HEK293T (cell line): ENCODE results near the gene CA11.

Experiments
- ARNT ChIP-seq: fragments of 450-650 bp; IDR thresholded peaks from 2 replicates; pipeline ENCODE4 v1.6.1; 2017; ENCODE audit warnings: mild to moderate bottlenecking
- BHLHE40 ChIP-seq: fragments of 450-650 bp; IDR thresholded peaks from 2 replicates; pipeline ENCODE4 v1.6.1; 2016; ENCODE audit warnings: mild to moderate bottlenecking, moderate library complexity, borderline replicate concordance
- CTBP1 ChIP-seq: fragments of 450-650 bp; IDR thresholded peaks from 2 replicates; pipeline ENCODE4 v1.6.1; 2016; ENCODE audit warnings: borderline replicate concordance
- ELF4 ChIP-seq: fragments of 450-650 bp; IDR thresholded peaks from 2 replicates; pipeline ENCODE4 v1.6.1; 2017; ENCODE audit warnings: antibody characterized with exemption
- FOXA1 ChIP-seq: fragments of 450-650 bp; IDR thresholded peaks from 2 replicates; pipeline ENCODE4 v1.6.1; 2016; ENCODE audit warnings: mild to moderate bottlenecking
- FOXK2 ChIP-seq: fragments of 450-650 bp; IDR thresholded peaks from 2 replicates; pipeline ENCODE4 v1.6.1; 2016; ENCODE audit warnings: mild to moderate bottlenecking
- FOXM1 ChIP-seq: fragments of 450-650 bp; IDR thresholded peaks from 2 replicates; pipeline ENCODE4 v1.6.1; 2017; ENCODE audit warnings: mild to moderate bottlenecking, borderline replicate concordance
- HDGF ChIP-seq: fragments of 450-650 bp; IDR thresholded peaks from 2 replicates; pipeline ENCODE4 v1.6.1; 2017; ENCODE audit warnings: antibody characterized with exemption, borderline replicate concordance
- NFRKB ChIP-seq: fragments of 450-650 bp; IDR thresholded peaks from 2 replicates; pipeline ENCODE4 v1.6.1; 2016; ENCODE audit warnings: mild to moderate bottlenecking, moderate library complexity
- SP1 ChIP-seq: fragments of 450-650 bp; IDR thresholded peaks from 2 replicates; pipeline ENCODE4 v1.6.1; 2017
- SUZ12 ChIP-seq: fragments of 450-650 bp; IDR thresholded peaks from 2 replicates; pipeline ENCODE4 v1.6.1; 2016; ENCODE audit warnings: mild to moderate bottlenecking
- TF ChIP-seq, protein P1 (sequence below): fragments of 450-650 bp; IDR thresholded peaks from 2 replicates; pipeline ENCODE4 v1.6.1; 2016

GRCh38 chr19:48638831-48639381 is 7.1 kb downstream of the CA11 start:
- TF ChIP-seq FOXM1 = no peak
- no peak for TF ChIP-seq CTBP1
- TF ChIP-seq, protein P1, sequence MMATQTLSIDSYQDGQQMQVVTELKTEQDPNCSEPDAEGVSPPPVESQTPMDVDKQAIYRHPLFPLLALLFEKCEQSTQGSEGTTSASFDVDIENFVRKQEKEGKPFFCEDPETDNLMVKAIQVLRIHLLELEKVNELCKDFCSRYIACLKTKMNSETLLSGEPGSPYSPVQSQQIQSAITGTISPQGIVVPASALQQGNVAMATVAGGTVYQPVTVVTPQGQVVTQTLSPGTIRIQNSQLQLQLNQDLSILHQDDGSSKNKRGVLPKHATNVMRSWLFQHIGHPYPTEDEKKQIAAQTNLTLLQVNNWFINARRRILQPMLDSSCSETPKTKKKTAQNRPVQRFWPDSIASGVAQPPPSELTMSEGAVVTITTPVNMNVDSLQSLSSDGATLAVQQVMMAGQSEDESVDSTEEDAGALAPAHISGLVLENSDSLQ = no peak
- no peak for TF ChIP-seq FOXK2
- no peak for TF ChIP-seq SUZ12
- TF ChIP-seq BHLHE40 = no peak
- TF ChIP-seq HDGF = no peak
- TF ChIP-seq SP1 = no peak
- no peak for TF ChIP-seq ELF4
- no peak for TF ChIP-seq ARNT
- TF ChIP-seq FOXA1 = no peak
- no peak for TF ChIP-seq NFRKB
